Mucosa of descending colon (tissue), 3 donors: ENCODE measurements around the gene BID. TPM values are rescaled to one million over a fixed set of nuclear protein-coding genes. Genes with fewer than 3 reads are reported as not detected.
A peak's percentile ranks its signal among the peaks of the same experiment; 100 is the strongest.

ENCODE experiments used
- ATAC-seq: fragments of 200-7000 bp; cut with Tn5 transposase; one replicate; pipeline ENCODE4 v1.9.1; 2020; ENCODE audit warnings: mild to moderate bottlenecking, moderate library complexity
- DNase-seq, 3 donors: peaks; one replicate each; pipeline ENCODE4 v3.0.0-alpha.2; 2020
- H3K36me3 ChIP-seq: fragments of 200-600 bp; one replicate; pipeline ENCODE4 v1.8.0; 2021; ENCODE audit warnings: low read depth, mild to moderate bottlenecking
- H3K4me1 ChIP-seq: fragments of 200-600 bp; one replicate; pipeline ENCODE4 v1.8.0; 2021; ENCODE audit warnings: low read depth, mild to moderate bottlenecking
- H3K4me3 ChIP-seq: fragments of 200-600 bp; one replicate; pipeline ENCODE4 v1.8.0; 2021; ENCODE audit warnings: mild to moderate bottlenecking
- H3K9me3 ChIP-seq: fragments of 200-600 bp; one replicate; pipeline ENCODE4 v1.8.0; 2021; ENCODE audit warnings: mild to moderate bottlenecking
- CTCF ChIP-seq: fragments of 200-600 bp; IDR thresholded peaks from one replicate; pipeline ENCODE4 v1.8.0; 2022; ENCODE audit warnings: antibody characterized with exemption, mild to moderate bottlenecking
- intact Hi-C, 2 donors: fragments of 100-400 bp; cut with DNase I in 1 of 2; cut with micrococcal nuclease in 1 of 2; formaldehyde crosslinking; loops; one replicate each; pipeline versions ENCODE4 v1.11.0 to v1.11.1; 2022; cut with DNase I, micrococcal nuclease
- total RNA-seq, 3 donors: library from RNA; stranded (reverse); fragmentation: NEBNext Ultra II Directional in 2 of 3; extraction: Animal tissue kit (Norgen Biotek cat#: 25700) in 2 of 3; gene quantifications; one replicate each; pipeline versions ENCODE4 v1.2.1 to v1.2.4, GENCODE V29; 2021 to 2023
- donor health status: DM: no; HTN: no; CAD: no; lungs with moderate emphysema.
- donor health status: DM: no; HTN: no; CAD: no.
- donor health status: DM: no; HTN: yes; CAD: no.

The BID gene
- total RNA-seq, 3 donors from 2014 or later = 17.9 to 35.0 (median 21.8) TPM

DNA sequence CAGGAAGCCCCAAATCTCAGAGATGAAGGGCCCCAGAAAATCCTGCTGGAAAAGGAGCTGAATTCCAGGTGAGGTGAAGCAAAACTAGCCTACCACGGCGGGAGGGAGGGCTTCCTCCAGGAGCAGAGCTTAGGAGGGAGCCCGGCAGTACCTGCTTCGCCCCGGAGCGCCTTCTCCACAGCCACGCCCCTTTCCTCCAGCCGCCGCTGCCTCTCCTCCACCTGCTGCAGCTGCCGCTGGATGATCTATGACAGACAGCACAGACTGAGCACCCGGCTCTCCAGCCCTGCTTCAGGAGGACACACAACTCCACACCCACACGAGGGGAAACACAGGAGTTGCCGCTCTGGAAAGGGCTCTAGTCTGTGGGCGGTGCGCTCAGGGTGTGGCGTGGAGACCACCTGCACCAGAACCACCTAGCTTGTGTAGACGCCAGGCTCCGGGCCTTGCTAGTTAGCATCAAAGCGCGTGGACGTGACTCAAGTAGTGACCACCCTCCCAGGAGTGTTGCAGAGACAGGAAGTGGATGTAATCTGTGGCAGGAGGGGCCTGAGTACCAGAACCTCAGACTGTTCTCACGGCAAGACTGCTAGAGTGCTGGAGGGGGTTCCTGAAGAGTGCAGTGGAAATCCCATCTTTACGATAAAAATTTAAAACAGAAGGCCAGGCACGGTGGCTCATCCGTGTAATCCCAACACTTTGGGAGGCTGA, 34.6 kb upstream of the BID start:
- Histone ChIP-seq H3K36me3 (peaks cover 20% of the 10 kb centered on the region), H3K4me3 (no peak overlapping the region), H3K9me3 (no peaks in the 10 kb centered on the region), H3K4me1 (peaks cover 8% of the 10 kb centered on the region)
- ATAC-seq (peak; percentile 52), DNase-seq (peak in 1 of 3 donors; percentile 47)
- TF ChIP-seq CTCF = no peak
- intact Hi-C loops = no loop called here

DNA sequence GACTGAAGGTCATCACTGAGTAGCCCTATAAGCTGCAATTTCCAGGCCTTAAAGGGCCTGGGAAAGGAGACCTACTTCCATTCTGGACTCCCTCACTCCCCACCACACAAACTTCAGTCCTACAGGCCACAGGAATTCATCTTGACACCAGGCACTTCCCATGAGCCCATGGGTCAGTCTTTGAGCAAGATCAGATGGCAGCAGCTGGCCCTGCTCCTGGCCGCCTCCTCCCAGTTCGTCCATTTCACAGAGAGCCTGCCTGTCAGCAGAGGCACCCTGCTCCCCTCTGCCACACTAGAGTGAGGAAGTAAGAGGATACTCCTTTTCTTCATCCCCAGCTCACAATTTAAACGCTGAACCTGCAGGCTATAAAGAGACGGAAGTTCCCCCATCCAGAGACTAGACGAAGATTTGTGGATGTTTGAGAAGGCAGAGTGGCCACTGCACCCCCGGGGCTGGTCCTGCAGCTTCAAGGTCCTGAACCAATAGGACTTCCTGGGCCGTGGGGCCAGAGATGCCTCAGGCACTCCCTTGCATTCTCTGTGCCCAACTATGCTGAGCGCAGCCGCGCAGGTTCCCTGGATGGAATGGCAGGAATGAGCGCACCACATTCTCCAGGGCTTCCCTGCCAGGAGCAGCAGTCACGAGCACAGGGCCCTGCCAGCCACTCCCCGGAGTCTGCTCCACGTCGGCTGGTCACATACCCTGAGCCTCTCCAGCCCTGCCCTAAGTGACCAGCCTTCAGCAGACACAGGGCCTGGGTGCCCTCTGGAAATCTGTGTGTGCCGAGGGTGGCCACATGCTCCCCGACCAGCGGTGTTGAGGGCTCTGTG, 33.5 kb upstream of the BID start:
- H3K4me1 ChIP-seq = peaks cover 8% of the 10 kb centered on the region
- no peak for TF ChIP-seq CTCF
- H3K9me3 ChIP-seq = no peaks in the 10 kb centered on the region
- ATAC-seq = no peak
- H3K36me3 ChIP-seq = peaks cover 17% of the 10 kb centered on the region
- intact Hi-C loops = no loop called here
- DNase-seq = no peak
- no peak overlapping the region for H3K4me3 ChIP-seq

- DNase-seq (no peak), ATAC-seq (no peak)
- intact Hi-C loops = no loop called here
- no peaks in the 10 kb centered on the region for H3K9me3 ChIP-seq
- peaks cover 8% of the 10 kb centered on the region for H3K4me1 ChIP-seq
- TF ChIP-seq CTCF = no peak
- no peak overlapping the region for H3K4me3 ChIP-seq
- H3K36me3 ChIP-seq = peaks cover 17% of the 10 kb centered on the region
Measured at GRCh38 chr22:17807086-17807485, 32.8 kb upstream of the BID start.

DNA sequence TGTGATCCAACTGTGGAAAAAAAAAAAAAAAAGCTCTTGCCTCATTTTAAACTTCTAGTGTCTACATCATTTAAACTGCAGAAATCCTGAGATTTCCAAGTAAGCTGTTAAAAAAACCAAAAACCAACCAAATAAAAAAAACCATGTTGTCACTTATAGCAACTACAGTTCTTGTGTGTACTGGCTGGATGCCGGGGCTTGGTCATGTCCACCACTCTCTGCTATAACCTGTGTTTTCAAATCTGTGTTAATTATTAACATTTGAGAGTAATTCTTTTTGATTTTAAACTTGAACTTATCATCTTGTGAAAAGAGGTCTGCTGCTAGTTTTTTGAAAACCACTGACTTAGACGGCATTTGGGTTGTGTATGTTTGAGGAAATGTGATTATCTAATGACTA, 32.2 kb upstream of the BID start:
- ATAC-seq = no peak
- H3K9me3 ChIP-seq = no peaks in the 10 kb centered on the region
- no peak for TF ChIP-seq CTCF
- H3K36me3 ChIP-seq = peaks cover 17% of the 10 kb centered on the region
- H3K4me1 ChIP-seq = peaks cover 8% of the 10 kb centered on the region
- no peak overlapping the region for H3K4me3 ChIP-seq
- intact Hi-C loops = no loop called here
- DNase-seq = no peak

DNA sequence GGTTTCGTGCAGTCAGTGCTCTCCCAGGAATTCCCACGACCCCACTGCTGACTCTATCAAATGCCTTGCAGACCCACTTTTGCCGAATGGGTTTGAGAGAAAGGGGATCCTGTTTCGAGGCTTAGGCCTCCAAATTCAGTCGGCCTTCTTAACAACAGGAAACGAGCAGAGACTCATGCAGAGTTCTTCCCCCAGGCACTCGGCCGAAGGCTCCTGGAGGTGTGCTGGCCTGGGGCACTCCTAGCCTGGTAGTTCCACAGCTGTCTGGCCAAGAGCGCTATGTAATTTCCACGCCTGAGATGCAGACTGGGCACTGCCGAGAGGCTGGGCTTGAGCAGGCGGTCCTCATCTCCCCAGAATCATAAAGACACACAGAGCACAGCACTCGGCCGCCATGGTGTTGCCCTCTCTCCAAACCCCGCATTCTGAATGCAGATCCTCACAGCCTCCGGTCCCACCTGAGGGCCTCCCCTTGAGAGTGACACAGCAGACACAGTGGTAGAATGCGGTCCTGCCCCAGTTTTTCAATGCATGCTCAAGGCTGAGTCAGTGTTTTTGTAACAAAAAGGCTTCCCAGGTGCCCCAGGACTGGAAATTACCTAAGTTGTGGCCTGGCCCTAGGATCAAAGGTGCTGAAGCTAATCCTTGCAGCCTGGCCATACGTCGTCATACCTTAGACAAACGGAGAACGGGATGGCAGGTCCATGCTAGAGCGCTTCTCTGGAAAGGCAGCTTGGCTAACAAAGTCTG, 30.2 kb upstream of the BID start:
- no peak for TF ChIP-seq CTCF
- Histone ChIP-seq H3K9me3 (no peaks in the 10 kb centered on the region), H3K4me3 (no peak overlapping the region), H3K4me1 (no peaks in the 10 kb centered on the region), H3K36me3 (peaks cover 15% of the 10 kb centered on the region)
- ATAC-seq = no peak
- no peak for DNase-seq
- intact Hi-C loops = no loop called here
